HG03175 (cell line): ENCODE results near the gene CCNF.
A peak's percentile ranks its signal among the peaks of the same experiment; 100 is the strongest.
"Not testable (repeated sequence)": the region's sequence is repeated elsewhere in the genome, so short reads cannot be mapped to it uniquely, and the experiment has no call there.

Source experiments
- ATAC-seq: cut with Tn5 transposase; IDR thresholded peaks from one replicate; pipeline ENCODE4 v1.9.1; 2021; ENCODE audit warnings: mild to moderate bottlenecking, moderate library complexity; ENCODE audit not compliant: unreplicated experiment

Gene CCNF

GRCh38 chr16:2429034-2429770, at the start of gene CCNF:
Gene CCNF, plus strand, starts transcription at chr16:2429447. Its CDS starts 35 bp downstream, at chr16:2429482.
- ATAC-seq, result peak; percentile 83

- no peak for ATAC-seq
These were observed 45.7 kb upstream of the CCNF start for GRCh38 chr16:2383501-2383900.

GRCh38 chr16:2384426-2384825, 44.8 kb upstream of the CCNF start:
- no peak for ATAC-seq

- no peak for ATAC-seq
These were observed 43.9 kb upstream of the CCNF start for GRCh38 chr16:2385190-2385836.

- ATAC-seq, result not testable (repeated sequence)
These were observed 43.3 kb upstream of the CCNF start for GRCh38 chr16:2385982-2386381.

GRCh38 chr16:2386990-2387389, 42.3 kb upstream of the CCNF start:
- no peak for ATAC-seq

GRCh38 chr16:2388139-2388874, 40.9 kb upstream of the CCNF start:
- no peak for ATAC-seq

GRCh38 chr16:2388875-2389433, 40.3 kb upstream of the CCNF start:
- ATAC-seq, result no peak

GRCh38 chr16:2392025-2392424, 37.2 kb upstream of the CCNF start:
- no peak for ATAC-seq

GRCh38 chr16:2398520-2398919, 30.7 kb upstream of the CCNF start:
- no peak for ATAC-seq

- ATAC-seq, result no peak
These were observed 25.1 kb upstream of the CCNF start for GRCh38 chr16:2404099-2404498.

- no peak for ATAC-seq
These were observed 14.2 kb upstream of the CCNF start for GRCh38 chr16:2415085-2415484.

GRCh38 chr16:2420035-2420434, 9.2 kb upstream of the CCNF start:
- ATAC-seq, result no peak

GRCh38 chr16:2422123-2422867, 7.0 kb upstream of the CCNF start:
- ATAC-seq, result no peak

- ATAC-seq, result no peak
These were observed 4.9 kb upstream of the CCNF start for GRCh38 chr16:2424061-2425007.

GRCh38 chr16:2425008-2425518, 4.2 kb upstream of the CCNF start:
- ATAC-seq, result no peak

GRCh38 chr16:2425825-2426430, 3.3 kb upstream of the CCNF start:
- ATAC-seq, result no peak

- no peak for ATAC-seq
These were observed 2.3 kb upstream of the CCNF start for GRCh38 chr16:2426941-2427361.

- ATAC-seq, result no peak
These were observed 1.7 kb upstream of the CCNF start for GRCh38 chr16:2427526-2427925.
